ENCODE measurements around the gene OR51F2.

- TF ChIP-seq POLR2AphosphoS5 (IDR thresholded peaks at IDR 0.05; ENCODE audit: borderline replicate concordance, low read depth, low read length): no peak
- TF ChIP-seq EZH2 (IDR thresholded peaks at IDR 0.05): no peak
- TF ChIP-seq FOXP2 (optimal IDR thresholded peaks at IDR 0.05; ENCODE audit: control extremely low read depth, extremely low read length, insufficient read depth): no peak
Observed at GRCh38 chr11:4804280-4804679, 16.8 kb upstream of the OR51F2 start, which contains the start of gene OR52R1.

Measured in SK-N-MC (cell line).